Esophagus muscularis mucosa (tissue), 4 donors: ENCODE results near the gene DDX39B. TPM values are rescaled to one million over a fixed set of nuclear protein-coding genes. Genes with fewer than 3 reads are reported as not detected.

Source experiments
- DNase-seq: peaks from one replicate; pipeline ENCODE4 v3.0.0-alpha.2; 2017; ENCODE audit errors: extremely low spot score
- H3K27ac ChIP-seq, 4 donors: fragments of 200-600 bp; sonication (generic); replicated peaks in 1 of 4; 1 replicate in 3 of 4; 2 replicates in 1 of 4; pipeline ENCODE4 v1.5.1; 2016 to 2019; ENCODE audit warnings: mild to moderate bottlenecking in 1 of 4
- H3K27me3 ChIP-seq, 4 donors: fragments of 200-600 bp; sonication (generic); one replicate each; pipeline versions ENCODE4 v1.5.1 to v1.6.0; 2016 to 2019
- H3K36me3 ChIP-seq, 4 donors: fragments of 200-600 bp; sonication (generic); one replicate each; pipeline ENCODE4 v1.5.1; 2016 to 2019
- H3K4me1 ChIP-seq, 4 donors: fragments of 200-600 bp; sonication (generic); one replicate each; pipeline ENCODE4 v1.5.1; 2016 to 2019
- H3K4me3 ChIP-seq, 4 donors: fragments of 200-600 bp; sonication (generic); 1 replicate in 2 of 4; 2 replicates in 2 of 4; pipeline ENCODE4 v1.5.1; 2016 to 2019; ENCODE audit warnings: mild to moderate bottlenecking in 4 of 4, moderate library complexity in 1 of 4
- H3K9me3 ChIP-seq, 4 donors: fragments of 200-600 bp; sonication (generic); 1 replicate in 3 of 4; 2 replicates in 1 of 4; pipeline ENCODE4 v1.5.1; 2016 to 2019
- EP300 ChIP-seq: sonication (generic); formaldehyde crosslinking; IDR thresholded peaks from one replicate; pipeline ENCODE4 v1.6.1; 2017; ENCODE audit warnings: antibody characterized with exemption
- POLR2A ChIP-seq: fragments of 450-650 bp; IDR thresholded peaks from one replicate; pipeline ENCODE4 v1.6.1; 2017; ENCODE audit warnings: antibody characterized with exemption, moderate library complexity, mild to moderate bottlenecking, low read depth
- POLR2AphosphoS5 ChIP-seq, 2 donors: sonication (generic); formaldehyde crosslinking; IDR thresholded peaks; one replicate each; pipeline ENCODE4 v1.6.1; 2017; ENCODE audit warnings: antibody characterized with exemption in 2 of 2
- WGBS: methylation state at CpG from one replicate; pipeline ENCODE4 v1.1.5; 2018; 5-methylcytosine and 5-hydroxymethylcytosine counted together
- intact Hi-C: fragments of 100-400 bp; cut with DNase I; formaldehyde crosslinking; loops from one replicate; pipeline ENCODE4 v1.15.1; 2023
- total RNA-seq, 4 donors: library from RNA; depleted of rRNA; stranded (reverse); fragments of >200 nt; gene quantifications; one replicate each; pipeline versions ENCODE4 v1.1.0 to v1.2.1, GENCODE V29; 2016
- TF ChIP-seq, protein P1 (sequence below), 3 experiments: fragments of 200-600 bp in 2 of 3; fragments of 450-650 bp in 1 of 3; sonication (generic) in 2 of 3; IDR thresholded peaks; one replicate each; pipeline ENCODE4 v1.5.1; 2017 to 2019; ENCODE audit warnings: antibody characterized with exemption in 3 of 3, mild to moderate bottlenecking in 2 of 3, moderate library complexity in 1 of 3

The DDX39B gene
- total RNA-seq, 4 donors from 2014 or later = 186 to 257 (median 213) TPM

DNA sequence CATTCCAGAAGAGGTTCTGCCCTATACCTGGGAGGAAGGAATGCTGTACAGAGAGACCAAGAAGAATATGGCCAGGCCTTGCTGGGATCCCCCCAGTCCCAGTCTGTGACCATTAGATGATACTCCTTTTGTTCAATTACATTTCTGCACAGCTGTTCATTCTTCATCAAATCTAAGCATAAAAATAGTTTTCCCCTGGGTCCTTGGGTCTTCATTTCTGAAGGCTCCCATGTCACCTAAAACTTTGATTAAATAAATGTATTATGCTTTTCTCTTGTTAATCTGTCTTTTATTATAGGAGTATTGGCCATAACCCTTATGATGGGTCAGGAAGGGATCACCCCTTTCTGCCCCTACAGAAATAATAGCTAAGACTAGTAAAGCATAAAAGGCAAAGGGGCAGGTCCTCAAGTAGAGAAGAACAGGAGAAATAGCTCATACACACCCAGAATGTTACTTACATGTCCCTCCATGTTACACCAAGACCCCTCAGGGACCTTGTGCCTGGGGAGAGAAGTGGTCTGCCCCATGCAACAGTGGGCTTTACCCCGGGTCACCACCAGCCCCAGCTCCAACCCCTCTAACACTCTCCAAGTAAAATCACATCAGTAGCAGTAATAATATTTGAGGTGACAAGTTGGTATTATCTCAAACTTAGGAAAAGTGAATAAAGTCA lies 28.2 kb upstream of the DDX39B start:
- Histone ChIP-seq H3K27me3 (peaks cover 0 to 74% (median 2%) of the 10 kb centered on the region in 4 donors), H3K9me3 (no peaks in the 10 kb centered on the region), H3K27ac (no peak overlapping the region), H3K4me1 (no peaks in the 10 kb centered on the region), H3K4me3 (no peak overlapping the region), H3K36me3 (no peaks in the 10 kb centered on the region)
- intact Hi-C loops = no loop called here
- 70% methylated on average over 1 of the region's 1 CpG for WGBS
- TF ChIP-seq POLR2AphosphoS5 (IDR thresholded peaks at IDR 0.05) = no peak
- DNase-seq = no peak

DNA sequence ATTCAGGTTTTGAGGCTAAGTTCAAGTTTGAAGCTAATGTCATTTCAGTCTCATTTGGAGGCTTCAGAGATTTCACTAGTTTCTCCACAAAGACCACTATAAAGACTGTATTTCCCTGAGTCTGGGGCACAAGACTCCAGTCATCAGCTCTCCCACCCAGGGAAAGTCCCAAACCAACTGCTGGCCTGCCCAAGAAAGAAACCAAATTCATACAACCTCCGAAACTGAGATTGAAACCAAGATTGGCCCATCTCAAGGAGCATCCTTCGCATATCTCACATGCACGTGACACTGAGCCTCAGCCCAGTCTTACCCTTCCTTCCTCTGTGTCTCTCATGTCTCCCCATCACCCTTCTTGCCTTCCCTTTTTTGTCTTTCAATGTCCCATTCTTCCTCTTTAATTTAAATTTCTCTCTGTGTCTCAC lies 26.7 kb upstream of the DDX39B start:
- no peaks in the 10 kb centered on the region for H3K36me3 ChIP-seq
- no peak overlapping the region for H3K4me3 ChIP-seq
- DNase-seq = no peak
- no peaks in the 10 kb centered on the region for H3K4me1 ChIP-seq
- intact Hi-C loops = no loop called here
- no peaks in the 10 kb centered on the region for H3K9me3 ChIP-seq
- no peak overlapping the region for H3K27ac ChIP-seq
- TF ChIP-seq POLR2AphosphoS5 (IDR thresholded peaks at IDR 0.05) = no peak
- TF ChIP-seq, protein P1, sequence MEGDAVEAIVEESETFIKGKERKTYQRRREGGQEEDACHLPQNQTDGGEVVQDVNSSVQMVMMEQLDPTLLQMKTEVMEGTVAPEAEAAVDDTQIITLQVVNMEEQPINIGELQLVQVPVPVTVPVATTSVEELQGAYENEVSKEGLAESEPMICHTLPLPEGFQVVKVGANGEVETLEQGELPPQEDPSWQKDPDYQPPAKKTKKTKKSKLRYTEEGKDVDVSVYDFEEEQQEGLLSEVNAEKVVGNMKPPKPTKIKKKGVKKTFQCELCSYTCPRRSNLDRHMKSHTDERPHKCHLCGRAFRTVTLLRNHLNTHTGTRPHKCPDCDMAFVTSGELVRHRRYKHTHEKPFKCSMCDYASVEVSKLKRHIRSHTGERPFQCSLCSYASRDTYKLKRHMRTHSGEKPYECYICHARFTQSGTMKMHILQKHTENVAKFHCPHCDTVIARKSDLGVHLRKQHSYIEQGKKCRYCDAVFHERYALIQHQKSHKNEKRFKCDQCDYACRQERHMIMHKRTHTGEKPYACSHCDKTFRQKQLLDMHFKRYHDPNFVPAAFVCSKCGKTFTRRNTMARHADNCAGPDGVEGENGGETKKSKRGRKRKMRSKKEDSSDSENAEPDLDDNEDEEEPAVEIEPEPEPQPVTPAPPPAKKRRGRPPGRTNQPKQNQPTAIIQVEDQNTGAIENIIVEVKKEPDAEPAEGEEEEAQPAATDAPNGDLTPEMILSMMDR (IDR thresholded peaks at IDR 0.05) = no peak
- TF ChIP-seq POLR2A = no peak
- no peak for TF ChIP-seq EP300
- 64% methylated on average over 3 of the region's 3 CpGs for WGBS
- H3K27me3 ChIP-seq = peaks cover 0 to 74% (median 2%) of the 10 kb centered on the region in 4 donors

DNA sequence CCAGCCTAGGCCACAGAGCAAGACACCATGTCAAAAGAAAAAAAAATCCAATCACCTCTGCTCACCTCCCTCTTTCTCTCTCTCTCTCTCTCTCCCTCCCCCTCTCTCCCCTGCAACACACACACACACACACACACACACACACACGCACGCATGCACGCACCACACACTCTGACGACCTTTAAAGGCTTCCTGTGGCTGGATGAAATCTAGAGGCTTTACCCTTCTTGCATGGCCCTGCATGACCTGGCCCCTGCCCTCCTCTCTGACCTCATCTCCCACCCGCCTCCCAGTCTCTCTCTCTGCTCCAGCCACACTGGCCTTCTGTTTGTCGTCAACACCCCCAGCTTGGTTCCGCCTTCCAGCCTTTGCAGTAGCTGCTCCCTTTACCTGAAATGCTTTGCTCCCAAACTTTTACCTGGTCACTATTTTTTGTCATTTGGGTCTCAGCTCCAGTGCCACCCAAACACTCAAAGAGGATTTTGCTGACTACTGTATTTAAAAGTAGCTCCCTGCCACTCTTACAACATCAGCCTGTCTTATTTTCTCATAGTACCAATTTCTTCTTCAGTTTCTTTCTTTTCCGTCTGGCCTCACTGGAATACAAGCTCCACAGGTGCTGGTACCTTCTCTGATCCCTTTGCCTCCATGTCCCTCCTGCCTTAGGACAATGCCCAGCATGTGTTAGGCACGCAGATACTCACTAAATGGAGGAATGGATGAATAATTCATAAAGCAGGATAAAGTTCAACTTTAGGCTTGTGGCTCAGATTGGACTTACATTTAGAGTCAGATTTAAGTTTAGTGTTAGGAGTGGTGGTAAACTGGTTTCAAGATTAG lies 25.9 kb upstream of the DDX39B start:
- no peaks in the 10 kb centered on the region for H3K9me3 ChIP-seq
- no peak overlapping the region for H3K27ac ChIP-seq
- intact Hi-C loops = no loop called here
- peaks cover 0 to 68% (median 2%) of the 10 kb centered on the region in 4 donors for H3K27me3 ChIP-seq
- no peak for DNase-seq
- no peak overlapping the region for H3K4me3 ChIP-seq
- 51% methylated on average over 9 of the region's 9 CpGs for WGBS
- H3K36me3 ChIP-seq = no peaks in the 10 kb centered on the region
- no peaks in the 10 kb centered on the region for H3K4me1 ChIP-seq
- TF ChIP-seq POLR2A (no peak), EP300 (no peak), POLR2AphosphoS5 (IDR thresholded peaks at IDR 0.05) (no peak)
- TF ChIP-seq, protein P1 (IDR thresholded peaks at IDR 0.05) = no peak

DNA sequence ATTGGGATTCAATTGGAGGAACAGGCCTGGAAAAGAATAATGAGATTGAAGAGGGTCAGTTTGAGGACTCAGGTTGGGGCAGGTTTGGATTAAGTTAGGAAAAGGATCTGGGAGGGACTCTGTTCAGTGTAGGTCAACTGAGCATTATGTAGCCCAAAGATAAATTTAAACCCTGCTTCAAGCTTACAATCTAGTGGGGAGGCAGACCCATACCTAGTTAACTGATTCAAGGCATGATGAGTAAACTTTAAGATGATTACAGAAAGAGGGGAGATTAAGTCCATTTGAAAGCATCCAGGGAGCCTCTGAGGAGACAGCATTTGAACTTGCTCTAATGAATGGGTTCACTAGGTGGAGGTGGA lies 18.9 kb upstream of the DDX39B start:
- H3K27me3 ChIP-seq = peaks cover 0 to 3% (median 0%) of the 10 kb centered on the region in 4 donors
- peaks cover 33 to 46% (median 39%) of the 10 kb centered on the region in 4 donors for H3K4me1 ChIP-seq
- TF ChIP-seq, protein P1 (IDR thresholded peaks at IDR 0.05) = no peak
- TF ChIP-seq EP300 (no peak), POLR2A (no peak), POLR2AphosphoS5 (IDR thresholded peaks at IDR 0.05) (no peak)
- no peak overlapping the region for H3K4me3 ChIP-seq
- peak overlapping the region; percentile 28 to 60 (median 50) for H3K27ac ChIP-seq
- no peaks in the 10 kb centered on the region for H3K9me3 ChIP-seq
- intact Hi-C loops = no loop called here
- H3K36me3 ChIP-seq = peaks cover 19 to 47% (median 35%) of the 10 kb centered on the region in 4 donors
- no peak for DNase-seq

DNA sequence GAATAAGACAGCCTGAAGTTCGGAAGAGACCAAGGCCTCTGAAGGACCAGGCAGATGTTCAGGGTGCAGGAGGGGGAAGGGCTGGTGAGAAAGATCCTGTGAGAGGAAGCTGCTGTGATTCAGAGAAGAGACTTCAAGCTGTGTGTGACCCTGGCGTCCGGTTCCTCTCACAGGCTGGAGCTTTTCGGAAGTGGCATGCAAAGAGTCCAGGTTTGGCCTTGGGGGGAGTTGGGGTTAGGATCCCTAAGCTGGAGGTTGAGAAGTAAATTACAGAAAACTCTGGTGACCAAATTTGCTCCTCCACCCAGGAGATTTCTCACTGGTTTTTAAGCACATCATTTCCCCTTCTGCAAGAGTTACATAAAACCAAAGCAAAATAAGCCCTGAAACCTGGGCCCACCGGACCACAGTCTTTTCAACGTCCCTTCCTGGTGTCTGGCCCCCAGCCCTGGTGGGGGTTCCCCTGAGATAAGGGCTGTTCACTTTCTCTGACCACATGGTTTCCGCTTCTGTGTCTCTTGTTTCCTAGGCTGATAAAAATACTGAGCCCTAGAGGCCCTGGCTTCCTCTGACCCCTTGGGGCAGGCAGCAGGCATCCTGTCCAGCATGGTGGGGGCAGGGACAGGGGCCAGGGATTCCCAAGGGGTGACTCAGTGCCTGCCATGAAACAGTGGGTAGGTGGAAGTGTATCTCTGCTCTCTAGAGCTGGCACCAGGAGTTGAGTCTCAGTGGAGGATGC lies 18.3 kb upstream of the DDX39B start:
- WGBS = 59% methylated on average over 5 of the region's 7 CpGs
- H3K27me3 ChIP-seq = no peaks in the 10 kb centered on the region
- peaks cover 19 to 52% (median 38%) of the 10 kb centered on the region in 4 donors for H3K36me3 ChIP-seq
- H3K4me3 ChIP-seq = no peak overlapping the region
- no peaks in the 10 kb centered on the region for H3K9me3 ChIP-seq
- no peak for DNase-seq
- peak overlapping the region; percentile 28 to 60 (median 50) for H3K27ac ChIP-seq
- H3K4me1 ChIP-seq = peaks cover 33 to 46% (median 39%) of the 10 kb centered on the region in 4 donors
- intact Hi-C loops = no loop called here
- no peak for TF ChIP-seq POLR2A
- peak; percentile 58 for TF ChIP-seq POLR2AphosphoS5 (IDR thresholded peaks at IDR 0.05)
- TF ChIP-seq EP300 = no peak
